DMS53 (cell line): Measurements from ENCODE around the gene FRY.

ENCODE experiments used
- DNase-seq: peaks from one replicate; lab custom pipeline; 2025; lab: John Stamatoyannopoulos, UW

The FRY gene

GRCh38 chr13:32174366-32174765 is 142.8 kb downstream of the FRY start:
- no peak for DNase-seq

- DNase-seq: no peak
These were observed 143.7 kb downstream of the FRY start for GRCh38 chr13:32175307-32175706.

GRCh38 chr13:32175943-32176342 is 144.4 kb downstream of the FRY start:
- DNase-seq: no peak

DNA sequence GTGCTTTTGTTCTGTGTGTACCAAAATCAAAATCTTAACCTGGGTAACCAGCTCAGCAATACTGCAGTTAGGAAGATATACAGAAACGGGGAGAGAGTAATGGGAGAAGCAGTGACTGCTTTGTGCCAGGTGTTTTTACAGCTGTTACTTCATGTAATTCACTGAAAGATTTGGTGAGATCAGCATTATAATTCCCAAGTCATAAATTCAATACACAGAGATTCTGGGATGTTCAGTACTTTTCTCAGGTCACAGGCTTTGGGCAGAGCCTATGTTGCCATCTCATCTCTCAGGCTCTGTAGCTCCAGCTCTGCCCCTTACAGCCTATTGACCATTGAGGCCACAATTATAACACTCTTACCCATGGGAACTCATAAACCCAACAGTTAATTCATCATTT is 145.1 kb downstream of the FRY start:
- DNase-seq: no peak

DNA sequence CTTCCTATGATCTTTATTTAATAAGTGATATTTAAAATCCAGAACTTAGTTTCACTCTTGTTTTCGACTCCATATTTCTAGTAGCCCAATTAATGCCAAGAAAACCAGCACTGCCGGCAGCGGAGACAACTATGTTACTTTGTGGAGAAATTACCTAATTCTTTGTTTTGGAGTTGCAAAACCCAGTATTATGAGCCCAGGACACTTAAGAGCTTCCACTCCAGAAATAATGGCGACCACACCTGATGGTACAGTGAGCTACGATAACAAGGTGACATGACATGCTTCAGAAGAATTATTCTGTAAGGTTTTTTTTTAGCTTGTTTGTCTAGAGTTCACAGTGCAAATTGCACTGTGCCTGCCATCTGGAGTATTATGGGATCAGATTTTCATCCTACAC is 147.2 kb downstream of the FRY start:
- DNase-seq: no peak

GRCh38 chr13:32179708-32180107 is 148.1 kb downstream of the FRY start:
- no peak for DNase-seq

GRCh38 chr13:32187651-32188050 is 156.1 kb downstream of the FRY start:
- DNase-seq: peak; percentile 12

- no peak for DNase-seq
These were observed 160.0 kb downstream of the FRY start for GRCh38 chr13:32191452-32191998.

GRCh38 chr13:32195713-32196112 is 164.1 kb downstream of the FRY start:
- DNase-seq: peak; percentile 25

GRCh38 chr13:32199168-32199567 is 167.6 kb downstream of the FRY start:
- no peak for DNase-seq

DNA sequence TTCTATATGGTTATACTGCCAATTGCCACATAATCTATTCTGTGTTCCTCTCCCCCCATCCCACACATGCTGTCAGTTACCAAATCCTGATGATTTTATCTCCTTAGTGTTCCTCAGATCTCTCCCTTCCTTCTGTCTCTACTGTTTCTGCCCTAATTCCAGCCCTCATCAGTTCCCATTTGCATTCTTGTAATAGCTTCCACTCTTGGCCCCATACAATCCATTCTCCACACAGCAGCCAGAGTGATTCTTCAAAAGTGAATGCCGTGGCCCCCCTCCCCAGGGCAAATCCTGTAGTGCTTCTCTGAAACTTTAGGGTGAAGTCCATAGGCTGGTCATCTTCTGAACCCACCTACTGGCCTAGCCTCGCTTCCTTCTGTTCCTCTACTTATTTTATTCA is 169.2 kb downstream of the FRY start:
- DNase-seq: no peak

DNA sequence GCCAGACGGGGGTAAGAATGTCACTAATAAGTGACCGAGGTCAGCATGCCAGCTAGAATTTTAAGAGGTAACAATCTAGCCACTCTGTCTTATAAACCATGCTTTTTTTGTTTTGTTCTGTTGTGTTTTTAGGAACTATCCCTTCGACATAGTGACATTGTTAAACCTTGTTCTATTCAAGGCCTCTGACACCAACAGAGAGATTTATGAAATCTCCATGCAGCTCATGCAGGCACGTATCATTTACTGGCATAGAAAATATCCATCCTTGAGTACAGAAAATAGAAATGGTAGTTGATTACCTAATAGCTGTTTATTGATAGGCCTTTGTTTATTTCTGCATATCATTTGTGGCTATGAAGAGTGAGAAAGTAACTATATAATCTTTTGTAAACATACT is 170.2 kb downstream of the FRY start:
- DNase-seq: no peak

DNA sequence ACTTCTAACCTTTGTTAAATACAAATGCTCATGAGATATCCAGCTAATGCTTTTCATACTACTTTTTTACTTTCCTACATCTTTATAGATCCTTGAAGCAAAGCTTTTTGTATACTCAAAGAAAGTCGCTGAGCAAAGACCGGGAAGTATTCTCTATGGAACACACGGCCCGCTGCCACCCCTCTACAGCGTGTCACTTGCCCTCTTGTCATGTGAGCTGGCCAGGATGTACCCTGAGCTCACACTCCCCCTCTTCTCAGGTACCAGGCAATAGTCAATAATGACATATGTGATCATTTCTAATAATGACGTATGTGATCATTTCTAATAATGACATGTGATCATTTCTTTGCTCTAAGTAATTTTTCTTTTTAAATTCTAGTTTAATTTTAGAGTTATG is 170.7 kb downstream of the FRY start:
- DNase-seq: no peak

DNA sequence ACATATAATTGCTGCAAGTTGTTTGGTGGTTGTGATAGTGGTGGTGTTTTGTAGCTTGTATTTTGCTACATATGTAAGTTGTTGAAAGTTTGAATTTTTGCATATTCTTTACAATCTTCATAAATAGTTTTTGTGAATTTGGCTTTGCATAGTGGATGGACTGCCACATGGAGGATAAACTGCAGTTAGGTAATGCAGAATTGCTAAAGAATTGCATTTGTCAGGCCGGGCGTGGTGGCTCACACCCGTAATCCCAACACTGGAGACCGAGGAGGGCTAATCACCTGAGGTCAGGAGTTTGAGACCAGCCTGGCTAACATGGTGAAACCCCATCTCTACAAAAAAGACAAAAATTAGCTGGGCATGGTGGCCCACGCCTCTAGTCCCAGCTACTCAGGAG is 171.6 kb downstream of the FRY start:
- no peak for DNase-seq

GRCh38 chr13:32203736-32204135 is 172.2 kb downstream of the FRY start:
- no peak for DNase-seq

- peak; percentile 25 for DNase-seq
These were observed 174.0 kb downstream of the FRY start for GRCh38 chr13:32205431-32206096.

DNA sequence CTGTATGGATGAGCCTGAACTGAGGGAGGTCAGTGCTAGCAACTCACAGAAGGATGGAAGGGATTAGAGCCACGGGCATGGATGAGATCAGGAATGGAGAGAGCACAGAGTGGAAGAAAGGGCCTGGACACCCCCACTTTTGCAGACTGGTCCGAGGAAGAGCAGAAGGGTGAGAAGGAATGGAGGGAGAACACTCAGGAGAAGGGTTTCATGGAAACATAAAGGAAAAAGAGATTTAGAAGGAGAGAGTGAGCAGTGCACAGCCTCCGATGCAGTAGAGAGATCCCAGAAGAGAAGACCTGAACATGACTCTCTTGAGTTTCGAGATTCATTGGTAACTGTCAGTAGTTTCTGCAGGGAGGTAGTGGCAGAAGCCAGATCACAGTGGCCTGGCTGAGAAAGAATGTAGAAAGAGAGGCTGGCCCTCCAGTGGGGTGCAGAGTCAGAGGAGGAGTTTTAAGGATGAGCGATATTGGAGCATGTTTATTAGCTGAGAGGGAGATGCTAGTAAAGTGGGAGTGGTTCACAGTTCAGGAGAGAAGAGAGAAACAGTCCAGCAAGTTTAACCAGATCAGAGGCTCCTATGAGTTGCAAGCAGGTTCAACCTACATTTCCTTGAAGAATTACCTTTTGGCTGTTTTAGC is 174.6 kb downstream of the FRY start:
- DNase-seq: no peak

DNA sequence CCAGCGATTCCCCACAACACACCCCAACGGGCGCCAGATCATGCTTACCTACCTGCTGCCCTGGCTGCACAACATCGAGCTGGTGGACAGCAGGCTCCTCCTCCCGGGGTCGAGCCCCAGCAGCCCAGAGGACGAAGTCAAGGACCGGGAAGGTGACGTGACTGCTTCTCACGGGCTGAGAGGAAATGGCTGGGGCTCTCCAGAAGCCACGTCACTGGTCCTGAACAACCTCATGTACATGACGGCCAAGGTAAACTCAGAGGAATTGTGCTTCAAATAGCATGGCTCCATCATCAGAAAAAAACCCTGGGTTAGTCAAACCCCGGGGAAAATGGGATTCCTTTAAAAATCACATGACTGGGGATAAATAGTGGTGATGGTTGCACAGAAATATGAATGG is 177.3 kb downstream of the FRY start:
- no peak for DNase-seq

- no peak for DNase-seq
These were observed 178.1 kb downstream of the FRY start for GRCh38 chr13:32209652-32210051.

DNA sequence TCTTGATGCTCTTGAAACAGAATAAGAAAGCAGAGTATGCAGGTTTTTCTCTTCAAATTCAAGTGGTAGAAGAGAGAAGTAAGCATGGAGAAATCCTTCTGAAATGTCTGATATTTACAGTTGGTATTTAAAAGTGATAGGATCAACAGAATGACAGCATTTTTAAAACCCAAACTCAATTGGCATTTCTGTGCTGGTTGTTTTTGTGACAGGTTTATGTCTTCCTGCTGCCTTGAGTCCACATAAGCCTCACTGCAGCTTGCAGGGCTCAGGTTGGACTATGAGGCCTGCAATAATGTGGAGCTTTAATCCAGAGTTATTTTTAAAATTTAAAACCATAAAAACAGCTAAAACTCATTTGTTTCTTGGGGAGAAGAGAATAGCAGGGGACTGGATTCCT is 178.5 kb downstream of the FRY start:
- no peak for DNase-seq

DNA sequence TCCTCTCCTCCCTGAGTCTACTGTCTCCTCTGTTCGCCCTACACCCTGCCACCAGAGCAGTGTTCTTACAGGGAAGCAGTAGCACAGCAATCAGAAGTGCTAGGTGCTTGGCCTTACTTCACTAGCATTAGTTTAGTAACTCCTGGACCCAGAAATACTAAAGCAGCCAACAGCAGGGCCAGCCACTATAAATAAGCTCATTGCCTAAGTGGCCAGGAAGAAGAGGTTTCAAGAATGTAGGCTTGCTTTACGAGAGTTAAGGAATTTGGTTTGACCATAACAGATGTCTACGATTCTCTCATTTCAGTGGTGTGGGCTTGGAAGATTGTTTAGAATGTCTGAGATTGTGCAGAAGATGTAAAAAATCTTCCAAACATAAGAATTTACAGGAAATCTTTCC is 180.2 kb downstream of the FRY start:
- no peak for DNase-seq

DNA sequence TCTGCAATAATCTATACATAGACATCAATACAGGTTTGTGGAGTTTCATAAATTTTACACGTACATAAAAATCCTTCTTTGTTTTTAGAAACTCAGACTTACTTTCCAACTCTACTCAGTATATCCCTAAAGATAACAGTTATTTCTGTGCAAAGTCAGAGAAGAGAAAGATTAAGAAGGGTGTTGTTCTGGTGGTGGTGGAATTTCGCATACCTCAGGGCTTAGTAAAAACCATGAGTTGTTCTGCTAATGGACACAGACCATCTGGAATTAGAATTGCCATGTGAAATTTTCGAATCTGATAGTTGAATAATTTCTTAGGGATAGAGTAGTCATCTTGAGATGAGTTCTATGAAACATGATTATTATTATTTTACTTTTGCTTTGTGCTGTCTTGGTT is 180.8 kb downstream of the FRY start:
- no peak for DNase-seq

- DNase-seq: no peak
These were observed 182.1 kb downstream of the FRY start for GRCh38 chr13:32213626-32214025.

- no peak for DNase-seq
These were observed 182.5 kb downstream of the FRY start for GRCh38 chr13:32214071-32214470.
